ENCODE results near the gene CNOT1.

The CNOT1 gene

DNA sequence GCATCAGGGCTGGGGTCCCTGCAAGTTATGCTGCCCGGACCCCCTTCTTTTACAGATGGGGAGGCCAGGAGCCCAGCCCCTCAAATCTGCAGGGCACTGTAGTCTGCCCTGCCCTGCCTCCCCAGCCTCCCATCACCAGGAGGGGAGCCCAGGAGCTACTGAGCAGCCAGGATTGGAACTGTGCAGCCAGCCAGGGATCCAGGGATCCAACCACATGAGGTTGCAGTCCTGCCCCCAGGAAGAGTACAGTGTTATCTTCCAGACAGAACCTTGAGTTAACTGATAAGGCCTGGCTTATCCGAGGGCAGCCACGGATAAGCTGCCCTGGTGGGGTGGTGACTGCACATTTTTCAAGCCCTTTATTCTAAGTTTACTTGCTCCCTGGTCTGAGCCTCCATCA, 141.1 kb downstream of the CNOT1 start:
- DNase-seq (ENCODE audit: low spot score): no peak

DNA sequence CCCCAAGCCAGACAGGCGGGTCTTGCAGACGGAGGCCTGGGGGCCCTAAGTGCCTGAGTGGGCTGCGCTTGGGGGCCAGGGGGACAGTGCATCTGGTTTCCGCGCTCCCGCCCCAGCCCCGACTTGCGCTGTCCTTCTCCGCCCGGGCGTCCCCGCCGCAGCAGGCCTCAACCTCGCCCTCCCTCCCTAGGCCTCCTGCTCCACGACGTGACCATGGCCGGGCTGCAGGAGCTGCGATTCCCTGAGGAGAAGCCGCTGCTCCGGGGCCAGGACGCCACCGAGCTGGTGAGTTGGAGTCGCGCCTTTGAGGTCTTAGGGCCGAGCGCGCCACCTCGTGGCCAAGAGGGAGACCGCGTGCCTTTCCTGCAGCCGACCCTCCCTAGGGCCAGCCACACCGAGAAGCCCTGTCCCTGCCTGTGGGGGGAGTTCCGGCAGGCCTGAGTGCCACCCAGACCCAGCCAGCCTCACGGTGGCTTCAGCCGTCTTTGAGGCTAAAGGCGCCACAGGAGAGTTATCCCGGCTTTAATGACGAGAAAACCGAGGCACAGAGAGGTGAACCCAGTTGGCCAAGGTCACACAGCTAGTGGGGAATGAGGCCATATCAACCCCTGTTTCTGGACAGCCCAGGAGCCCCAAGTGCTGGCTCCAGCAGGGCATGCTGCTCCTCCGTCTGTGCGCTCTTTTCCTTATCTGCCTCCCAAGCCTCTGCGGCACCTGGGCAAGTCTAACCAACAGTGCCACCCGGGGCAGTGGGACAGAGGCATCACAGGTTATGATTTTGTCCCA, 141.9 kb downstream of the CNOT1 start:
- DNase-seq (ENCODE audit: low spot score): peak; percentile 96

DNA sequence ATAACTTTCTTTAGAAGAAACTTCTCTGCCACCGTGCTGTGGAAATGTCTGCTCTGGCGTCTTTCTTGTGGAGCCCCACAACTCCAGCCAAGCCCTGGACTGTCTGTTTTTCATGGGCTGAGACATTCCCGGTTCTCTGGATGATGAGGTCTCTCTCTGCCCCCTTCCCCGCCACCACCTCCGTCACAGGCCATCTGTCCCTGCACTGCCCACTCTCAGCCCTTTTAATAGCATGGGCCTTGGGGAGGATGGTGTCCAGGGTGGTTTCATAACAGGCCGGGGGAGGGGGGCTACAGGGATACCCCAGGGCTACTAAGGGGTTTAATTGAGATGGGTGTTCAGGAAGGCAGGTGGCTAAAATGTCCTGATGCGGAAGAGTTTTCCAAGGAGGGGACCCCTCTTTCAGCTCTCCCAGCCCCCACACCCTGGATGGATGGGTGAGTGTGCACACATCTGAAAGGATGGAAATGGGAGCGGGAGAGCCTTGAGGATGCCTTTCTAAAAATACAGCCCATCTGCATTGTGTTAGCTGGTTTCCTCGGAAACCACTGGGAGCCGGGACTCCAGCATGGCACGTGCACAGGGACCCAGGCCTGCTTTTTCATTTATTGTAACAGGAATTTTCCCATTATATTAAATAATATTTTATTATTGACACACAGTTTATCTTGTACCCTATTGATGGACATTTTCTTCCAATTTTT, 144.3 kb downstream of the CNOT1 start:
- DNase-seq (ENCODE audit: low spot score): no peak

DNA sequence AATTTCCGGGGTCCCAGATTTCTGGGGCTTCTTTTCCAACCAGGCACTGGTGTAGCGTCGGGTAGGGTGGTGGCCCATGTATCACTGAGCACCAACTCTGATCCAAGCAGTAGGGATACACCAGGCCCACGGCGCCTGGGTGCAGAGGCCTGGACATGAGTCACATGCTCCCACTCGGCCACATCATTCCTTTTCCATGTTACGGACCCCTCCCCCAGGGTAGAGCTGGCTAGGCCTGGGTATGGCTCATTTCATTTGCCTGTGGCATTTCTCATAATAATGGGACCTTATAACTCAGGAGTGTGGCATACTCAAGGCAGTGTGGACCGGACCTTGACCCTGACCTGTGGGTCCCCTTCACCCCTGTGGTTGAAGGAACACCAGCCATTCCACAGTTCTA, 147.7 kb downstream of the CNOT1 start:
- DNase-seq (ENCODE audit: low spot score): no peak

DNA sequence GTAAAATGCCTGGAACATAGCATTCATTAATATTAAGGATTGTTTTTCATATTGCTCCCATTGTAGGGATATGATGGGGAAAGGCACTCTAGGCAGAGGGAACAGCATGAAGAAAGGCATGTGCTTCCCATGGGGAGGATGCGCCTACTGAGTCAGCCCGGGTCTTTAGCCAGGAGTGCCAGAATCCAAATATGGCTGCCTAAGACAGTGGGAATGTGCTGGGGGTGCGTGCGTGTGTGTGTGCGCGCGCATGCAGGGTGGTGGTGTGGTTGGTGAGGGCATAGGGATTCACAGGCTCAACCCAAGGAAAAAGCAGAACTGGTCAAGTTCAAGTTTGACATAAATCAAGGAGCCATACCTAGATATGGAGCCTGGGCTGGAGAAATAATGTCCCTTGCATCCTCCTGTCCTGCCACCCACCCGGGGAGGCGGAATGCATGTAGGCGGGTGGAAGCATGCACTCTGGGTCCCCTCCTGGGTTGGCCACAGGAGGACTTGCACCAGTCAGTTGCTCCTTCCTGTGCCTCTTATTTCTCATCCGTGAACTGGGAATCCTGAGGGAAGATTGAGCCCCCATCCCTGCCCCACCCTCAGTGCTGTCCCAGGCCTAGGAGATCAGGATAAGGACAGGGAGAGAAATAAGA, 148.3 kb downstream of the CNOT1 start:
- no peak for DNase-seq (ENCODE audit: low spot score)

DNA sequence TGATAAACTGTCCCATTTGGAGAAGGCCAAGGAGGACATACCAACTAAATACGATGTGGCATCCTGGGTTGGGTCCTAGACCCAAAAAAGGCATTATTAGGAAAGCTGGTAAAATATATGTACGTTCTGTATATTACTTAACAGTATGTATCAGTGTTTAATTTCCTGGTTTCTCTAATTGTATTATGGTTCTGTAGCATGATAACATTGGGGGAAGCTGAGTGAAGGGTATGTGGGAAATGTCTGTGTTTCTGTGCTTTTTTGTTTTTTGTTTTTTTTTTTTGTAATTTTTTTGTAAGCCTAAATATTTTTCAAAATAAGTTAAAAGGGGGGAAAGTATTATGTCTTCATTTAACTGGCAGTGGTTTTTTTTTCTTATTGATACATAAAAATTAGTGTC, 151.2 kb downstream of the CNOT1 start:
- DNase-seq (ENCODE audit: low spot score): no peak

DNA sequence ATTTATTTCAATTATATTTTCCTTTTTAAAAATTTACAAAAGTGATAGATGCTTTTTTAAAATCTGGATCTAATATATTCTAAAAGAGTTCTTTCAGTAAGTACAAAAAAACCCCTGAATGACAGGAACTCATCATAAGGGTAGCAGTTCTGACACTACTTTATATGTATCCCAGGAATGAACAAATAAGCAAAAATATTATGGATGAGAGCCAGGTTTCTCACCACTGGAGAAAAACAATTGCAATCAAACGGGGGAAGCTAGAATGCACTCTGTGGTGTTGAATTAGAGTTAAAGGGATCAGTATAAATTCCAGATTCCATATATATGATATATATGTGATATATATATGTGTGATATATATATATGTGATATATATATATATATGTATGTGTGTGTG, 152.8 kb downstream of the CNOT1 start:
- DNase-seq (ENCODE audit: low spot score): no peak

DNA sequence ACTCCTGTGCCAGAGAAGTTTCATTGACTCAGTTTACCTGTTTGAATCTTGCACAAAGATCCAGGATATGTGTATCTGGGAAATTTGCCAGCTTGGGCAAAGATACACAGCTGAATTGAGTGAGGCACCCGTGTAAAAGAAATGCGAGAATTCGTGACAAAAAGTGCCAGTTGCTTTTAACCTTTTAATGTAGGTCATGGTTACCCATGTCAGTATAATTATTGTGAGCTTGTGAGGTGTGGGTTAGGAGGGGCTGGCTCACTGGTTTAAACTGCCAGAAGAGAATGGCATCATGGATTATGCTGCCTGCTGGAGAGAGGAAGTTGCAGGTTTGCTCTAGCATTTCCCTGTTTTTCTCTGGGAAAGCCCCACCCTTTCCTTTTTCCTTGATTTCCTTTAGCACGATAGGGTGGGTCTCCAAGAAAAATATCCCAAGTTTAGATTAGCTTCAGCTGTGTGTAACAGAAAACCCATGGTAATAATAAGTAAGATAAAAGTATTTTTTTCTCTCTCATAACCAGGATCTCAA, 154.5 kb downstream of the CNOT1 start:
- DNase-seq (ENCODE audit: low spot score): no peak

DNA sequence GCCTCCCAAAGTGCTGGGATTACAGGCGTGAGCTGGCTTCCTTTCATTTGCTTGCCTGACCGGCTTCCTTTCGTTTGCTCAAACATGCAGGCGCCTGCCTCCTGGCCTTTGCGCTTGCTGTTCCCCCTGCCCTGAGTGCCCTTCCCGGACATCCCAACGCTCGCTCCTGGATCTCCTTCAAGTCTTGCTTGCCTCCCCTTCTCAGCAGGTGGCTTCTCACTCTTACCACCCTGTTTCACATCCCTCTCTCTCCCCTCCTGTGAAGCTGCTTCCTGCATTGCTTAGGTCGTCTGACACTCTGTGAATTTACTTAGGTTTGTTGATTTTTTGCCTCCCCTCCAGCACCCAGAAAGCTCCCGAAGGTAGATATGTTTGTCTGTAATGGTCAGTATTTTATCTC, 155.3 kb downstream of the CNOT1 start:
- no peak for DNase-seq (ENCODE audit: low spot score)

DNA sequence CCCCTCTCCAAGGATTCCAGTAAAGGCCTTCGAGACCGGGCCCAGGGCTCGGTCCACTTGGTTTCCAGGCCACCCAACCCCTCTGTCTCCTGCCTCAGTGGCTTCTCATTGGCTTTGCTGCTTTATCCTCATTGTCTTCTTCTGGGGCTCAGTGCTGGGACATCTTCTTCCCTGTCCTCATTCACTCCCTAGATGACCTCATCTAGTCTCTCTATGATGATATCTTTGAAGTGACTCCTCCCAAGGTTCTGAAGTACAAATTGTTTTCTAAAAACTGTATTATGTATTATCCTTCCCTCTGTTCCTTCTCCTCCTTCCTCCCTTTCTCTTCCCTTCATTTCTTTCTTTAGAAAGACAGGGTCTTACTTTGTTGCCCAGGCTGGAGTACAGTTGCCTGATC, 156.8 kb downstream of the CNOT1 start:
- DNase-seq (ENCODE audit: low spot score): no peak

DNA sequence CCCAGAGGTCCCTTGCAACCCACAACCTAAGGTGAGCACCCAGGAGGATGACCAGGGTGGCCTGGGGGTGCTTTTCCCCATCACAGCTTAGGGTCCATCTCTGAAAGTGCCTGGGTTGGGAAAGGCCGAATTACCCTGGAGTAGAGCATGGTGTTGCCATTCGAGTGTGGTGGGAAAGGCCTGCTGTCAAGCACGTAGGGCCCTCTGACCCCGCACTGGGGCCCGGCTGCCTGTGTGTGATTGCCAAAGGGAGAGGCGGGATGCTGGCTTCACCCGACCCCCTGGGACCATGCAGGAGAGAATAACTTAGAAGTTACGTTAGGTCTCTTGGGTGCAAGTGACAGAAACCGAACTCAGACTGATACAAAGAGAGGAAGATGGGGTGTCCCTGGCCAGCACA, 157.4 kb downstream of the CNOT1 start:
- DNase-seq (ENCODE audit: low spot score): no peak

DNA sequence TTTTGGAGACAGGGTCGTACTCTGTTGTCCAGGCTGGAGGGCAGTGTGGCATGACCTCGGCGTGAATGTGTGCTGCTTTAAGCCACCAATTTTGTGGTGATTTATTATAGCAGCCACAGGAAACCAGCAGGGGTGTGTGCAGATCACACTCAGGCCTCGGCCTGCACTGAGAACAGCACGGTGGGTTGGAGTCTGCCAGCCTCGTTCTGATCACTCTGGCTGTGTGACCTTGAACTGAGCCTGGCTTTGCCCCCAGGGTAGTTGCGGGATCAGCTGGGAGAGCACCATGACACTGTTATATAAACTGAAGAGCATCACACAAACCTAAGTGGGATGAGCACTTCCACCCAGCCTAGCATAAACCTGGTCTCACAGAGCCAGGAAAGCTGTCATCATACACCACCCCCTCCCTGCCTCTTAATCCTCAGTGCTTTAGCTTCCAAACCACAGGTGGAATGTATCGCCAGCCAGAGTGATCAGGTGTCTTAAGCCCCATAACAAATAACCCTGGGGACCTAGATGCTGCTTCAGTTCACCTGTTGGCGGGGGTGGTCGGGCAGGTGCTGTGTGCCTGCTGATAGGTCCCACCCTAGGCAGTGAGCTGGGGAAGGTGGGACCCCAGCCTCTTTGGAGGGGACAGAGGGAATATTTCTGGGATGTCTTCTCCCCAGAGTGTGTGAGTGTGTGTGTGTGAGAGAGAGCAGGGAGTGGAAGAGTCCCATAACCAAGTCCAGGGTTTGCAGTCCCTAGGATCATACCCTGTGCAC, 158.2 kb downstream of the CNOT1 start:
- DNase-seq (ENCODE audit: low spot score): no peak

Small RNA genes lying within 50 kb of the gene (small RNA-seq; reads per million reads assigned to genes)
- gene RNU6-103P: 0 to 0.04 reads per million in 2 experiments
- gene SNORA46: 26.6 to 85.9 reads per million in 2 experiments
- 0 reads per million in 2 experiments for gene SNORA50A
